ENCODE data around the gene MGRN1. TPM values are rescaled to one million over a fixed set of nuclear protein-coding genes. Genes with fewer than 3 reads are reported as not detected.

The MGRN1 gene
- total RNA-seq, 1 donor from 2014 or later: 124 TPM

DNA sequence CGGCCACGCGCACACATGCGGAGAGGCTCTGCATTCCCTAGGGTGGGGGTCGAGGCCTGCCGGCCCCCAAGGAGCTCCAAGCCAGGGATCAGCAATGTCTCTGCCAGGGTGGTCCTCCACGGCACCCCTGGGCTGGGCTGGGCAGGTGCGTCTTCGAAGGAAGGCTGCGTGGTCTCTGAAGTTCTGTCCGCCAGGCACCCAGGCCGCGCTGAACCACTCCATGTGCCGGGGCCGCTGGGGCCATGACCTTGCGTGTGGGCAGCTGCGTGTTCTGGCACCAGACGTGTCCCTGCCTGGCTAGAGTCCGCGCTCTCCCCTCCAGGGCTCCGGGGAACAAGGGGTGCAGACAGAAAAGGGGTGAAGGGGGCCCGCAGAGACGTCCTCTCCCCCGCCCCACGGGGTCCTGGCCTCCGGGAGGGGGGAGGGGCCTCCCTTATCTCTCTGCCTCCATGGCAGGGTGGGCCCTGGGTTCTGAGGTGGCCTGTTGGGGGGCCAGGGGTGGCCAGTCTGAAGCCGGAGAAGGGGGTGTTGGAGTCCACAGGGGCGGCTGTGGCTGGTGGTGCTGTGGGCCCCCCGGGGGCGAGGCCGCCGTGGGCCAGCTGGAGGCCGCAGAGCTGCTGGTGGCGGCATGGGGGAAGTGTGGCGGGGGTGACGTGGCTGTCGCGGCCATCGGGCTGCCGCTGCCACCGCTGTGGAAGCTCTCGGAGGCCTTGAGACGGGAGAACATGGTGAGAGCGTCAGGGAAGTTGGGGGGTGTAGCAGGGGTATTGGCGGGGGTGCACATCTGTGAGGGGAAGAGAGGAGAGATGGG, 15.2 kb upstream of the MGRN1 start:
- Mint-ChIP-seq H3K4me3 (ENCODE audit: low read depth) (no peak overlapping the region), H3K36me3 (ENCODE audit: low read depth) (no peaks in the 10 kb centered on the region), H3K27ac (no peak overlapping the region), H3K27me3 (ENCODE audit: low read depth) (no peaks in the 10 kb centered on the region), H3K4me1 (ENCODE audit: low read depth) (no peaks in the 10 kb centered on the region), H3K9me3 (no peaks in the 10 kb centered on the region)
- DNase-seq (ENCODE audit: low spot score): no peak
- intact Hi-C loops (cut with micrococcal nuclease): no loop called here

DNA sequence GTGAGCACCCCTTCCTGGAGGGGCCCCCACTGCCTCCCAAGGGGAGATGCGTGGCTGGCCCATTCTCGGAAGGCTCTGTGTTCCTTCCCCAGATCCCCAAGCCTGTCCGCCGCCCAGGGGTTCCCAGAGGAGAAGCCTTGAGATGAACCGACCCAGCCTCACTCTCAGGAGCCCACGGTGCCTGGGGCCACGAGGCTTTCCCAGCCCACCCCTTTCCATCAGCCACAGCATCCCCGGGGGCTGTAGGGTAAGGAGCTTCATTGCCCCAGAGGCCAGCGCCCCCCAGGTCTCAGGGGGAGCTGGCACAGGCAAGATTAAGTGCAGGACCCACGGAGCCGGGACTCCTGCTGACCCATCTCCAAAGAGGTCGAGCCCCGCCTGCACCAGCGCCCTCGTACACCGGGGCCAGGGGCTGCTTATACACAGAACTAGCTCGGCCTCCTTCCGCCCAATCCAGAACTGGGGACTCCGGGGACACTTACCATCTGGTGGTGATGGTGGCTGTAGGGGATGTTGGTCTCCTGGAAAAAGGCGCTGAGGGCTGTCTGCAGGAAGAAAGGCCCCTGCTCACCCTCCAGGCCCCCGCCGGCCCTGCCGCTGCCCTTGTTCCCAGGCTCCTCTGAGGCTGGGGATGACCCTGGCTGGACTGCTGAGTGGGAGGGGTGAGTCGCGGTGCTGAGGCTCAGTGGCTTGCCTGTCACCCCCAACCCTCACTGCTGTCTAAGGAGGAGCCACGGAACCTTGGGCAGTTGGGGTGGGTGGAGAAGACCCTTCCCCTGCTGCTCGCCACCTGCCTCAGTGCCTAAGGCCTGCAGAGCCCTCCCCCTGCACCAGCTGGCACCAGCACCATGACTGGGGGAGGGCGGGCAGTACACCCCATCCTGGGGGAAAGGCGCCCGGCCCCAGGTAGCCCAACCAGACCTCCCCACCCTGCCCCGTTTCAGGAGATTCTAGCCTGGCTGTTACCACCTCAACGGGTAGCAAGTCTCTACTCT, 14.3 kb upstream of the MGRN1 start:
- Mint-ChIP-seq H3K27me3 (ENCODE audit: low read depth) (no peaks in the 10 kb centered on the region), H3K27ac (no peak overlapping the region), H3K36me3 (ENCODE audit: low read depth) (no peaks in the 10 kb centered on the region), H3K4me3 (ENCODE audit: low read depth) (no peak overlapping the region), H3K4me1 (ENCODE audit: low read depth) (peaks cover 3% of the 10 kb centered on the region), H3K9me3 (no peaks in the 10 kb centered on the region)
- DNase-seq (ENCODE audit: low spot score): no peak
- intact Hi-C loops (cut with micrococcal nuclease): no loop called here

DNA sequence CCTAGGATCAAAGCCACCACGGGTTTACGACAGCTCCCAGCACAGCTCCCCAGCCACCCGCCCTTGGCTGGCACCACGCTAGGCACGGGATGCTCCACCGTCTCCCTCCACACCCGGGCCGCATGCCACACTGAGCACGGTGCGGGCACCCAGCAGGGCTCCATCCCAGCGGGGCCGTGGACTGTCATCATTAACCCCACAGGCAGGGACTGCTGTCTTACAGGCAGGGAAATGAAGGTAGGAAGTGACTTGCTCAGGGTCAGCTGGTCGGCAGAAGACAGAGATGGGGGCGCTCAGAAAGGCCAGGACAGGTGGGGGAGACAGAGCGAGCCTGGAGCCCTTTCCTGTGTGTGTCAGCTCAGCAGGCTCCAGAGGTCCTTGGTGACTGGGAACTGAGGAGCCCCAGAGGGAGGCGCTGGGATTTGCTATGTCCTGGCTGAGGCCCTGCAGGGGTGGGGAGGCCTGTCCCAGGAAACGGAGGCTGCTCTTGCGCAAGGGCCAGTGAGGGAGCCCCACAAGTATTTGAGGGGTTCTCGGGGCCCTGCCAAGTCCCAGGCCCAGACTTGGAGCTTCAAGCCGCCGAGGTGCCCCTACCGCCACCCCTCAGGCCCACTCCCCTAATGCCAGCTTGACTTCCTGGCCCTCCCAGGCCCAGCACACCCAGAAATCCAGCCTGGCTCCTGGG, 13.1 kb upstream of the MGRN1 start:
- no peaks in the 10 kb centered on the region for H3K9me3 Mint-ChIP-seq
- DNase-seq (ENCODE audit: low spot score): no peak
- peaks cover 7% of the 10 kb centered on the region for H3K4me1 Mint-ChIP-seq (ENCODE audit: low read depth)
- no peaks in the 10 kb centered on the region for H3K27me3 Mint-ChIP-seq (ENCODE audit: low read depth)
- intact Hi-C loops (cut with micrococcal nuclease): no loop called here
- H3K36me3 Mint-ChIP-seq (ENCODE audit: low read depth): no peaks in the 10 kb centered on the region
- no peak overlapping the region for H3K27ac Mint-ChIP-seq
- no peak overlapping the region for H3K4me3 Mint-ChIP-seq (ENCODE audit: low read depth)

DNA sequence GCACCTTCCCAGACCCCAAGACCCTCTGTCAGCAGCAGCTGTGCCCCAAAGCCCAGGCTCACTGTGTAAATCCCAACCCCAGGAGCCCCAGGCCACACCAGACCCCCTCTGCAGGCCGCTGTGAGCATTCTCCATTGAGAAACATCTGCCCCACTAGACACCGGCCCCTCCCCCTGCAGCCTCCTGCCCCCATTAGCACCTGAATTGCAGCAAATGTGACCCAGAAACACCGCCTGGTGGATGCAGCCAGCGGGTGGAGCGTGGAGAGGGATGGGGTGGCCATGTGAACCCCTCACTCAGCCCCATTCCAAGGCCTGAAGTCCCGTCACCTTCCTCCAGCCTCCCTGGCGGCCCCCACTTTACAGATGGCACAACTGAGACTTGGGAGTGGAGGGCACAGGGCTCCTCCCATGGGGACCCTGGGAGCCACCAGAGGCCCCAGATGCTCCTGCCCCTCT, 12.1 kb upstream of the MGRN1 start:
- H3K9me3 Mint-ChIP-seq: no peaks in the 10 kb centered on the region
- no peak overlapping the region for H3K27ac Mint-ChIP-seq
- H3K4me3 Mint-ChIP-seq (ENCODE audit: low read depth): peak overlapping the region; percentile 60
- no peak for DNase-seq (ENCODE audit: low spot score)
- H3K36me3 Mint-ChIP-seq (ENCODE audit: low read depth): no peaks in the 10 kb centered on the region
- H3K4me1 Mint-ChIP-seq (ENCODE audit: low read depth): peaks cover 12% of the 10 kb centered on the region
- intact Hi-C loops (cut with micrococcal nuclease): no loop called here
- H3K27me3 Mint-ChIP-seq (ENCODE audit: low read depth): no peaks in the 10 kb centered on the region

DNA sequence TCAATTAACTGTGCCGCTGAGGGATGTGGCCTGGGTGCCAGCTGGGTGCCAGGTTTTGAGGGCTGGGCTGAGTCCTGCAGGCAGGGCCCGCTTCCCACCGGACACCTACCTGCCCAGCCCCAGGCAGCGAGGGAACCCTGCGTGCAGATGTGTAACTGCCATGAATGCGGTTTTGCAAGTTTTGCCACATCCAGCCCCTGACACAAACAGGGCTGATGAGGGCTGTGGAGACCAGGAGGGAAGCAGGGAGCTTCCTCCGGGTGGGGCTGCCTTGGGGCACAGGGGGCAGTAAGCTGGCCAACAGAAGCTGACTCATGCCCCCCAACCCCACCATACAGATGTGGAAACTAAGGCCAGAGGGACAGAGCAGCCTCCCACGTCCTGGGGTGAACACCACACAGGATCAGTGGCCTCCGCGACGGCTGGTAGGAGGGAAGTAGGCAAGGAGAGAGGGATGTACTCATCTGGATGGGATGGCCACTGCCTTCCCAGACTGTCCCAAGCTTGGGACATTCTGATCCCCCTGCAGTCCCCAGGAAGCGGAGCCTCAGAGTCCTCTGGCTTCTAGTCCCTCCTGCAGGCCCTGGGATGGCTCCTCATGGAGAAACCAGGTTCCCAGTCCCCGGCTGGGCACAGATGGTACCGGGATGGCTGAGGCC, 11.5 kb upstream of the MGRN1 start:
- Mint-ChIP-seq H3K27me3 (ENCODE audit: low read depth) (no peaks in the 10 kb centered on the region), H3K36me3 (ENCODE audit: low read depth) (no peaks in the 10 kb centered on the region), H3K4me3 (ENCODE audit: low read depth) (peak overlapping the region; percentile 74), H3K27ac (no peak overlapping the region), H3K4me1 (ENCODE audit: low read depth) (peaks cover 16% of the 10 kb centered on the region), H3K9me3 (no peaks in the 10 kb centered on the region)
- no peak for DNase-seq (ENCODE audit: low spot score)
- intact Hi-C loops (cut with micrococcal nuclease): no loop called here

DNA sequence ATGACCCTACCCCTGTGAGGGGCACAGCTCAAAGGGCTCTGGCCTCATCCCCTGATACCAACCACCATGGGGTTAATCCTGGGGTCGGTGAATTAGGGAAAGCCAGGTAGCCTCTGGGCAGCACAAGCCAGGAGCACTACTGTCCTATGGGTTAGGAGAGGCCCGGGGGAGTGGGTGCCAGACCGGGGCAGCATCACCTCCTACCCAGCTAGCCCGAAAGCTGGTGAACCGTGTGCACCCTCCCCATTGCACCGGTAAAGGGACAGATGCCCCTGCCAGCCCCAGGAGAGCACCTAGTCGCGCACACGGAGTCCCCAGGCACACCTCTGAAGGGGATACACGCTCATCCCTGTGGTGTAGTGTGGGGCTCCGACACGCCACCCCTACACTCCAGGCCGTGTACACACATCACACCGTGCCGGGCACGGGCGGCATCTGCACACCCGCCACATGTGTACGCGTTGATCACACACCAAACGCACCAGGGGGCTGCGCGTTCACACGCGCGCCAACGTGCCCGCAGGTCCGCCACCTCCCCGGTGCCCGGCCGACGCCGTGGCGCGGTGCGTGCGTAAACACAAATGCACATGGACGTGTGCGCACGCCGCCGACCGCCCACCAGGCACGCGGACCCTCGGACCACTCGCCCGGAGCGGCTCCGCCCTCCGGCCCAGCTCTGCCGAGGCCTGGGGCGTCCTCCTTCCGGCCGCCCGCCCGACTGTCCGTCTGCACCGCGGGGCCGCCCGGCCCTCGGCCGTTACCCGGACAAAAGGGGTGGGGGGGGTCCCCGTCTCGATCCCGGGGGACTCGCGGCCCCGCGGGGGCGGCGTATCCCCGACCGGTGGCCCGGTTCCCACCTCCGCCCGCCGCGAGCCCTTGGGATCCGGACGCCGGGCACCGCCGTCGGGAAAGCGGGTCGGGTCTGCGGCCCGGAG, 10.7 kb upstream of the MGRN1 start:
- H3K4me1 Mint-ChIP-seq (ENCODE audit: low read depth): peaks cover 16% of the 10 kb centered on the region
- intact Hi-C loops (cut with micrococcal nuclease): no loop called here
- peak overlapping the region; percentile 74 for H3K4me3 Mint-ChIP-seq (ENCODE audit: low read depth)
- H3K27ac Mint-ChIP-seq: no peak overlapping the region
- no peaks in the 10 kb centered on the region for H3K9me3 Mint-ChIP-seq
- no peaks in the 10 kb centered on the region for H3K36me3 Mint-ChIP-seq (ENCODE audit: low read depth)
- peak; percentile 17 for DNase-seq (ENCODE audit: low spot score)
- no peaks in the 10 kb centered on the region for H3K27me3 Mint-ChIP-seq (ENCODE audit: low read depth)

DNA sequence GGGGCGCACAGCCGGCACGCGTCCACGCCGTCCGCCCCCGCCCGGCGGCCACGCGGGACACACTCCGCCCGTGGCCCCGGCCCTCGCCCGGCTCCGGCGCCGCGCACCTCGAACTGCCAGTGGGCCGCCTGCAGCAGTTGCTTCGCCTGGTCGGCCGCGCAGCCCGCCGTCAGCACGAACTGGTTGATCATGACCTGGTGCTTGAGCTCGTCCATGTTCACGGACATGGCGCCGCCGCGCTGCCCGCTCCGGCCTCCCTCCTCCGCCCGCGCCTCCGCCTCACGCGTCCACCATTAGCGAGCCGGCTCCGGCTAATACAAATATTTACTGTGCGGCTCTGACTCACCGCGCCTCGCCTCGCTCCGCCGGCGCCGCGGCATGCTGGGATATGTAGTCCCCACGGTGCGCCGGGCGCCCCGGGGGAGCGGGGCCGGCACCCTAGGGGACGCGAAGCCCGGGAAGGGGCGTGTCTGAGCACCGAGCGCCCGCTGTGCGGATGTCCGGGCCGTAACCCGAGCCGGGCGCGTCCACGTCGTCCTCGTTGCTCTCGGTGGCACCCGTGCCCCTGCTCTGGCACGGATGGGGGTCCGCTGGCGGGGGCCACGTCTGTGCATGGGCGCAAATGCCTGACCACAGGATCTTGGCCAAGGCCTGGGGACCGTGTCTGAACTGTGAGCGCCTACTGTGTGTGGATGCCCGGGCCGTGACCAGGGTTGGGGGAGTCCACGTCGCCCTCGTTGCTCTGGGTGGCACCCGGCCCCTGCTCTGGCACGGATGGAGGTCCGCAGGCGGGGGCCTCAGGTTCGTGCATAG, 9.8 kb upstream of the MGRN1 start, which contains the start of gene UBALD1:
Gene UBALD1 (minus strand): TSS at position 318 of the 813 bp plus-strand sequence. CDS start 91 bp downstream, at position 227.
- H3K4me1 Mint-ChIP-seq (ENCODE audit: low read depth): peaks cover 16% of the 10 kb centered on the region
- H3K9me3 Mint-ChIP-seq: no peaks in the 10 kb centered on the region
- intact Hi-C loops (cut with micrococcal nuclease): loop anchor here (5.0 kb wide), 2 partner anchors 77 to 137 kb away; partner anchors contain the start of genes CDIP1 and HMOX2
- DNase-seq (ENCODE audit: low spot score): peak; percentile 77
- H3K27ac Mint-ChIP-seq: peak within 1 kb of the TSS; percentile 86
- H3K4me3 Mint-ChIP-seq (ENCODE audit: low read depth): peak within 1 kb of the TSS; percentile 92
- no peaks in the 10 kb centered on the region for H3K27me3 Mint-ChIP-seq (ENCODE audit: low read depth)
- no peaks in the 10 kb centered on the region for H3K36me3 Mint-ChIP-seq (ENCODE audit: low read depth)

DNA sequence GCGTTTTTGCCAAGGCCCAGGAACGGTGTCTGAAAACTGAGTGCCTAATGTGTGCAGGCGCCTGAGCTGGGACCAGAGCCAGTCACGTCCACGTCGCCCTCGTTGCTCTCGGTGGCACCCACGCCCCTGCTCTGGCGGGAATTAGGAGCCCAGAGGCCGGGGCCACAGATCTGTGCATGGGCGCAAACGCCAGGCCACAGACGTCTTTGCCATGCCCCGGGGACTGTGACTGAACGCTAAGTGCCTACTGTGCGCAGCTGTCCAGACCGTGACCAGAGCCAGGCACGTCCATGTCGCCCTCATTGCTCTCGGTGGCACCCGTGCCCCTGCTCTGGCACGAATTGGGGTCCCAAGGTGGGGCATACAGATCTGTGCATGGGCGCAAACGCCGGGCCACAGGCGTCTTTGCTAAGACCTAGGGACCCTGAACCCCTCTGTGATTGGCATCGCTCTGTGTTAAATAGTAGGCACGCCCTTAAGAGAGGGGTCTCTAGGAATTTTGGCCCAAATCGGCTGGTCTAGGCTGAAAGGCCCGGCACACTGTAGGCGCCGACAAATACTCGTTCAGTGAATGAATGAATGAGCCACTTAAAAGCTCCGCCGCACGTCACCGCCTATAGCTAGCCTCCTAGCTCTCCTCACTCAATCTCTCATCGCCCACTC, 9.1 kb upstream of the MGRN1 start:
- intact Hi-C loops (cut with micrococcal nuclease): loop anchor here (1.0 to 5.0 kb wide), 5 partner anchors 9 to 343 kb away; partner anchors contain the start of genes CDIP1, DNAJA3, HMOX2 and MGRN1
- Mint-ChIP-seq H3K27me3 (ENCODE audit: low read depth) (no peaks in the 10 kb centered on the region), H3K9me3 (no peaks in the 10 kb centered on the region), H3K4me1 (ENCODE audit: low read depth) (peaks cover 16% of the 10 kb centered on the region), H3K4me3 (ENCODE audit: low read depth) (peak overlapping the region; percentile 92), H3K36me3 (ENCODE audit: low read depth) (no peaks in the 10 kb centered on the region), H3K27ac (peak overlapping the region; percentile 86)
- peak; percentile 15 for DNase-seq (ENCODE audit: low spot score)

DNA sequence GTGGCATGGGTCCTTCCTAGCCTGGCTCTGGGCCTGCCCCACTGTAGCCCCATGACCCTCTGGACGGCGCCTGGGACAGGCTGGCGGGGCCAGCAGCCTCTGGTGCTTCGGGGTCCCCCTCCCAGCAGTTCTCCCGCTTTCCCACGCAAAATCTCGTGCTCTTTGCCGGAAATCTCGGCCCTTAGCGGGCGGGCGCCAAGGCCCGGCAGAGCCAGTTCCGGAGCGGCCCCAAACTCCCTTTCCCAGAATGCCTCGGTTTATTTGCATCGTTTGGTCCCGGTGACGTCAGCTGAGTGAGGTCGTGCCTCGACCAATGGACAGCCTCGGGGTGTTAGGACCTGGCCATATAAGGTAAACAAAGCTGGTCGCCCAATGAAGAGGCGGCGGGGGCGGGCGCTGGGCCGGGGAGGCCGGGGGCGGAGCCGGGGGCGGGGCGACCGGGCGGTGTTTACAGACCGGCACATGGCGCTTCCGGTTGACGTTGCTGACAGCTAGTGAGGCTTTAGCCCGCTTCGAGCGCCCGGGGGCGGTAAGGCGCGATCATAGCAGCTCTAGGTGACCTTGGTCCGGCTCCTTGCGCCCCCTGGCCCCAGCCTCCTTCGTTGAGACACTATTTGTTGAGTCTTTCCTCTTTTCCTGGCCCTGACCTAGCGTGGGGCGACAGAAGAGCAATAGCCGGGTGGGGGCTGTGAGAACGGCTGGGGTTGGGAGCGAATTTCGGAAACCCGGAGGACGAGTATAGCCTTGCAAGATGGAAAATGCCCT, 8.4 kb upstream of the MGRN1 start:
- DNase-seq (ENCODE audit: low spot score): peak; percentile 99
- Mint-ChIP-seq H3K4me1 (ENCODE audit: low read depth) (peaks cover 16% of the 10 kb centered on the region), H3K27ac (peak overlapping the region; percentile 98), H3K36me3 (ENCODE audit: low read depth) (no peaks in the 10 kb centered on the region), H3K9me3 (no peaks in the 10 kb centered on the region), H3K4me3 (ENCODE audit: low read depth) (peak overlapping the region; percentile 92), H3K27me3 (ENCODE audit: low read depth) (no peaks in the 10 kb centered on the region)
- intact Hi-C loops (cut with micrococcal nuclease): loop anchor here (1.0 to 5.0 kb wide), 5 partner anchors 8 to 342 kb away; partner anchors contain the start of genes CDIP1, DNAJA3, HMOX2 and MGRN1

DNA sequence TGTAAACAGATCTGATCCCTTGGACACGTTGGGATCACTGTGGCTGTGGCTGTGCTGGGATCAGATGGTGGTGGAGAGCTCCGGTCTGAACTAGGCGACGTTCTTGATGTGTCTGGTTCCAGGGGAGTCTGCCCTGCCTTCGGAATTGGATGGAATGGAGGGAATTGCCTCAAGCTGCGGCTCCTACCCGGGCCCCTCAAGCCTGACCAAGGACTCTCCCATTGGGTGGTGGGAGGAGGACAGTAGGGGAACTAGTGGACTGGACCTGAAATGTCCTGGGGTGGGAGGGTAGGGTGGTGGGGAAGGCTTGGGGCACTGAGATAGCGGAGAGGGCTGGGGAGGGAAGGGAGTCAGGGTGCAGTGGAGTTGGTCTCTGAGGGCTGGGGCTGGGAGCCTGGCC, 6.7 kb upstream of the MGRN1 start:
- intact Hi-C loops (cut with micrococcal nuclease): loop anchor here (5.0 kb wide), 2 partner anchors 81 to 141 kb away; partner anchors contain the start of genes CDIP1 and HMOX2

More for the DNA sequence above, 6.7 kb upstream of the MGRN1 start:
- Mint-ChIP-seq H3K36me3 (ENCODE audit: low read depth) (no peaks in the 10 kb centered on the region), H3K27me3 (ENCODE audit: low read depth) (no peaks in the 10 kb centered on the region), H3K4me3 (ENCODE audit: low read depth) (peak overlapping the region; percentile 39), H3K4me1 (ENCODE audit: low read depth) (peaks cover 16% of the 10 kb centered on the region), H3K9me3 (no peaks in the 10 kb centered on the region), H3K27ac (no peak overlapping the region)
- DNase-seq (ENCODE audit: low spot score): no peak

Measured in activated T-helper 2 cell treated with anti-CD3 and anti-CD28 coated beads, Interferon-gamma antibody, Interleukin-2, Interleukin-4, amounts not matched to agents 10 μg/mL and 5 μg/mL and 100 μg/mL, durations not matched to agents 14 hours and 24 hours and 36 hours (primary cell).